ENCODE data around the gene HPD.
A peak's percentile ranks its signal among the peaks of the same experiment; 100 is the strongest.

HPD gene

DNA sequence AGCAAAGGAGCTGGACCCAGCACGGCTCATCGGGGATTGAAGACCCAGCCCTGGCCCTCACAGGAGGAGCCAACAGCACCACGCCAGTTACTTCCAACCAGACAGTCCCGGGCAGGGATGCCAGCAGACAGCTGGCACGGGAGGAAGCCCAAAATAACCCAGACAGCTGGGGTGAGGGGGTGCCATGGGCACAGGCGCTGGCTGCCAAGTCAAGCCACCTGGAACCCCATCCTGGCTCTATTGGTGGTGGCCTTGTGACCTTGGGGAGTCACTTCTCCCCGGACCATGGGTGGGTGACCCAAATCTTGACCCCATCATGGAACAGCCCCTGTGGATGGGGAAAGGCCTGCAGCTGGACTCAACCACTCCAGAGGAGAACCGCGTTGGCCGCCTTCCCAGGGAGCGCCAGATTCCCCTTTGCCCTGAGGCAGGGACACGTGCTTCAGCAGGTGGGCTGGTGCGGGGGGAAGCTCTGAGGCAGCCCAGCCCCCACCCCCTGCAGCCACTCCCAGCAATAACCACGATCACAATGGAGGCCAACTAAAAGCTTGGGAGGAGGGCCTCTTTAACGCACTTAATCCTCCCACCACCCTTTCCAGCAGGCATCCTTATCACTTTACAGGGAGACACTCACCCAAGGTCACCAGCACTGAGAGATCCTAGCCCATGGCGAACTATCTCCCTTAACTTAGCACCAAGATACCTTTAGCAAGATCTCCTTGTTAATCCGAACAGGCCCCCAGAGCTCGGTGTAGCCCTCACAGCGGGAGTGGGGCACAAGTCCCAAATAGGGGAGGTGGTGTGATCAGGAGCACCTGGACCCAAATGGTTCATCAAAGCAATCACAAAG, 60.5 kb downstream of the HPD start:
- in situ Hi-C loops (cut with MboI; ENCODE audit: low pct_unique_long_range_greater_than_20kb, low sequenced_read_pairs, unreplicated experiment): no loop called here
- no peak for TF ChIP-seq CTCF (IDR thresholded peaks at IDR 0.05; ENCODE audit: extremely low read depth, insufficient read depth, missing control alignments)
- no peak for DNase-seq (ENCODE audit: low spot score)

DNA sequence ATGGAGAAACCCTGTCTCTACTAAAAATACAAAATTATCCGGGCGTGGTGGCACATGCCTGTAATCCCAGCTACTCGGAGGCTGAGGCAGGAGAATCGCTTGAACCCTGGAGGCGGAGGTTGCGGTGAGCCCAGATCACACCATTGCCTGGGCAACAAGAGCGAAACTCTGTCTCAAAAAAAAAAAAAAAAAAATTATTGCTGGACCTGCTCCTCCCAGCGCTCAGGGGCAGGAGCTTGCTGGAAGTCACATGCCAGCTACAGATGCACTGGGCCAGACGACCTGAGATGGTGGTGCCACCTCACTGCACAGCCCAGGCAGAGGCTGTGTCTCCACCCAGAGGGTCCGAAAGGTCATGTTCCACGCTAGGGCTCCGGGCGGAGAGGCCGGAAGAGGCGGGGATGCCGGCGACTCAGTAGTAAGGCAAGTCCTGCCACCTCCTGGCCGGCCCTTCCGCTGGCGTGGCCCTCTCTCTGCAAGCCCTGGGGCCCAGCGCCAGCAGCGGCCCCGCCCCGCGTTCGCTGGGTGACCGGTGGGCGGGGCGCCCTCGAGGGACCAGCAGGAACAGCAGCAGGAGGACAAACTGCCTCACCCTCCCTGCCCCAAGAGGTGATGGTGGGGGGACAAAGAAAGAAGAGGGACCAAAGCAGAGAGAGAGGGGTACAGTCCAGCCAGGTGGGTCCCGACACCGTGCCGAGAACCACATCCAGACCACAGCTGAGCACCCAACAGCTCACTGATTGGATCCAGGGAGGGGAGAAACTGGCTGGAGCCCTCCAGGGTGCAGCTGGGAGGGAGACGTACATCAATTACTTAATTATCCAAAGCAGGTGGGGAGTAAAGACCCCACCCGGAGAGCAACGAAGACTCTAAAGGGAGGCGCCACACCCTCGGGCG, 61.6 kb downstream of the HPD start:
- no peak for DNase-seq (ENCODE audit: low spot score)
- no peak for TF ChIP-seq CTCF (IDR thresholded peaks at IDR 0.05; ENCODE audit: extremely low read depth, insufficient read depth, missing control alignments)
- in situ Hi-C loops (cut with MboI; ENCODE audit: low pct_unique_long_range_greater_than_20kb, low sequenced_read_pairs, unreplicated experiment): no loop called here

DNA sequence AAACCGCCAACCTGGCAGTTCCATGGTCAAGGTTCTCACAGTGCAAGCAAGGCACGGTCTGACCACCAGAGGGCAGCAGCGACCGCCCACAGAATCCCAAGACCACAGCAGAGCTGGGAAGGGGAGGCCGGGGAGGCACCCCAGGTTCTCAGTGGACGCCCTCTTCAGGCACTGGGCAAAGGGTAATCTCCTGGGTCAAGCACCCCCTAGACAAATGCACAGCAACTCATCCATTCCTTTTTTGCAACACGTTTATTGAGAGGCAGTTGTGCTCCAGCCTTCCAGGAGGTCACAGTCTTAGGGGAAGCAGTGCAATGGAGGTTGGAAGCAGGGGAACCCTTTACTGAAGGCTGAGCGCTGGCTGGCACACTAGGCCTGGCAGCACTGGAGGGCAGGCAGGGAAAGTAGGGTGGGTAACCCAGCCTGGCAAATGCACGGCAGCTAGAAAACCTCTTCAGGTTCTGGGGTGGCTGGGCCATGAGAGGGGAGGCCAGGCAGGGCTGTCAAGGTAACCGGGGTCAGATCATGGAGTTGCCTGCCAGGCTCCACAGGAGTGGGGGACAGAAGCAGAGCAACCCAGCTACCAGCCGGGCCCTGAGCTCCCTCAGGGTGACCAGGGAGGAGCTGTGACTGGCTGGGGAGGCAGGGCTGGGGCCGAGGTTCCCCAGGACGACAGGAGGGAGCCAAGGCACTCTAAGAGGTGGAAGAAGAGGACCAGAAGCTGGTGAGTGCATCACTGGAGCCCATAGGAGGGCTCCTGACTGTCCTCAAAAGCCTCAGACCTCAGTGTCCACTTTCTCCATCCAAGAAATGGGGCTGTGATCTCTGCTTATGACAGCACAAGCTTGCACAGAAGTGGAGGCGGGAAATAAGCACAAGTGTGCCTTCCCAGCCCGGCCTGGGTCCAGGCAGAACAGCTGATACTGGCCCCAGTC, 63.4 kb downstream of the HPD start:
- peak; percentile 98 for TF ChIP-seq CTCF (IDR thresholded peaks at IDR 0.05; ENCODE audit: extremely low read depth, insufficient read depth, missing control alignments)
- DNase-seq (ENCODE audit: low spot score): peak; percentile 86
- in situ Hi-C loops (cut with MboI; ENCODE audit: low pct_unique_long_range_greater_than_20kb, low sequenced_read_pairs, unreplicated experiment): no loop called here

- in situ Hi-C loops (cut with MboI; ENCODE audit: low pct_unique_long_range_greater_than_20kb, low sequenced_read_pairs, unreplicated experiment): no loop called here
- peak; percentile 67 for DNase-seq (ENCODE audit: low spot score)
- no peak for TF ChIP-seq CTCF (IDR thresholded peaks at IDR 0.05; ENCODE audit: extremely low read depth, insufficient read depth, missing control alignments)
Measured at GRCh38 chr12:121794534-121795033, 64.1 kb downstream of the HPD start.

DNA sequence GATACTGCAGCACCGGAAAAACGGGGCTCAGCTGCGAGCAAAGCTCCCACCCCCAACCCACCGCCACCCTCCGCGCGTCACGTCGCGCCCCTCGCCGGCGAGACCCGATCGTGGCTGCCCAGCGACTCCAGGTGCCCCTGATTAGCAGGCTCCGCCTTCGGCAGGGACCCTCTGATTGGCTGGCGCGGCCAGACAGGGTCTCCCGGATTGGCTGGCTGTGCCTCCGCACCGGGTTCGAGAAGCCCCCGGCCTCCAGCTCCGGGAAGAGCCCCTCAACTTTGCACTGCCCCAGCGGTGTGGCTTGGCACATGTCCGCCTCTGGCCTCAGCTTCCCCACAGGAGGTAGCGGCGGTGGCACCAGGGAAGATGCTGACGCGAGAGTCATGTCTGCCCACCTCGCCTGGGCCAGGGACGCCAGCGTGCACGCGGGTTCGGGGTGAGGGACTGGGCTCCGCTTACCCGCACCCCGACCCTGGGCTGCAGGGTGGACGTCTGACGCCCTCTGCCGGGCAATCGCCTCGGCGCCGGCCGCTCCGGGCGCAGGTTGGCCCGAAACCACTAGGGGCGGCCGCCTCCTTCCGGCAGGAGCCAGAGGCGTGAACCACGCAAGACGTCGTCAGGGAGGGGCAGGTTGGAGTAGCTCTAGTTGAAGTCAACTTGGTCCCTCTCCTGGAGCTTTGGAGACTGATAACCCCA, 64.7 kb downstream of the HPD start:
- DNase-seq (ENCODE audit: low spot score): peak; percentile 92
- in situ Hi-C loops (cut with MboI; ENCODE audit: low pct_unique_long_range_greater_than_20kb, low sequenced_read_pairs, unreplicated experiment): no loop called here

More for the DNA sequence above, 64.7 kb downstream of the HPD start:
- TF ChIP-seq CTCF (IDR thresholded peaks at IDR 0.05; ENCODE audit: extremely low read depth, insufficient read depth, missing control alignments): peak; percentile 100

Measured in GM13977 (cell line).